Colonic mucosa (tissue), 4 donors: Measurements from ENCODE around the gene OR2AJ1. TPM values are rescaled to one million over a fixed set of nuclear protein-coding genes. Genes with fewer than 3 reads are reported as not detected.

Experiments used
- DNase-seq: peaks from one replicate; pipeline ENCODE4 v3.0.0-alpha.2; 2020
- H3K27ac ChIP-seq: fragments of 200-600 bp; one replicate; pipeline ENCODE4 v1.8.0; 2021
- H3K27me3 ChIP-seq: fragments of 200-600 bp; one replicate; pipeline ENCODE4 v1.8.0; 2021
- H3K36me3 ChIP-seq: fragments of 200-600 bp; one replicate; pipeline ENCODE4 v1.8.0; 2021
- H3K4me1 ChIP-seq: fragments of 200-600 bp; one replicate; pipeline ENCODE4 v1.8.0; 2021; ENCODE audit warnings: mild to moderate bottlenecking
- H3K4me3 ChIP-seq: fragments of 200-600 bp; one replicate; pipeline ENCODE4 v1.8.0; 2021
- H3K9ac ChIP-seq, 2 donors: one replicate each; pipeline ENCODE4 v1.7.0; 2013; ENCODE audit warnings: control low read depth in 2 of 2, low read depth in 2 of 2, low read length in 2 of 2
- H3K9me3 ChIP-seq: fragments of 200-600 bp; one replicate; pipeline ENCODE4 v1.8.0; 2021
- intact Hi-C: fragments of 100-400 bp; cut with DNase I; formaldehyde crosslinking; loops from one replicate; pipeline ENCODE4 v1.14.1; 2022
- total RNA-seq, 2 donors: library from RNA; stranded (reverse); fragmentation: NEBNext Ultra II Directional in 1 of 2; extraction: Animal tissue kit (Norgen Biotek cat#: 25700) in 1 of 2; gene quantifications; one replicate each; pipeline ENCODE4 v1.2.1, GENCODE V29; 2021
- TF ChIP-seq, protein P1 (sequence below): fragments of 200-600 bp; IDR thresholded peaks from one replicate; pipeline ENCODE4 v1.8.0; 2022; ENCODE audit warnings: antibody characterized with exemption, mild to moderate bottlenecking
- donor health status: healthy.
- donor health status: DM: no; HTN: no; CAD: no.
- donor health status: DM: no; HTN: no; CAD: no.

The OR2AJ1 gene, protein sequence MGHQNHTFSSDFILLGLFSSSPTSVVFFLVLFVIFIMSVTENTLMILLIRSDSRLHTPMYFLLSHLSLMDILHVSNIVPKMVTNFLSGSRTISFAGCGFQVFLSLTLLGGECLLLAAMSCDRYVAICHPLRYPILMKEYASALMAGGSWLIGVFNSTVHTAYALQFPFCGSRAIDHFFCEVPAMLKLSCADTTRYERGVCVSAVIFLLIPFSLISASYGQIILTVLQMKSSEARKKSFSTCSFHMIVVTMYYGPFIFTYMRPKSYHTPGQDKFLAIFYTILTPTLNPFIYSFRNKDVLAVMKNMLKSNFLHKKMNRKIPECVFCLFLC
- total RNA-seq = not detected

DNA sequence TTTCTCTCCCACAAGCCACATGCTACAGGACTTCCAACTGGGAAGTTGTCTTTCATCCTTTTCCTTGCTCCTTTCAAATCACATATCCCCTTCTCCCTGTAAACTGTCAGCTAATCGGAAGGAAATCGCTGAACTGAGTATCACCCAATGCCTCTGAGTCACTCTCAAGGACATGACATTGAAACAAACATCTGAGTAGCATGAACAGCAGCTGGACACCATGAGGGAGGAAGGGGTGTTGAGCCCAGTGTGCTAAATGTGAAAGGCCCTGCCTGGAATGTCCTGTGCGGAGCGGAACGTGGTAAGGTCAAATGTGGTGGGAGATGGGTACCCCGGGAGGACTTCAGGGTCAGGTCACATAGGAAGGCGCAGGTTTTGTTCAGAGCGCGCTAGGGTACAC, at the start of gene OR2AJ1:
Gene OR2AJ1 (plus strand): TSS at position 22 of the 400 bp plus-strand sequence. CDS start 8,880 bp downstream, outside the sequence.
- intact Hi-C loops = no loop called here
- no peak within 1 kb of the TSS for H3K27ac ChIP-seq
- no peak within 1 kb of the TSS for H3K9ac ChIP-seq
- no peaks in the 10 kb centered on the region for H3K36me3 ChIP-seq
- no peak within 1 kb of the TSS for H3K4me3 ChIP-seq
- TF ChIP-seq, protein P1, sequence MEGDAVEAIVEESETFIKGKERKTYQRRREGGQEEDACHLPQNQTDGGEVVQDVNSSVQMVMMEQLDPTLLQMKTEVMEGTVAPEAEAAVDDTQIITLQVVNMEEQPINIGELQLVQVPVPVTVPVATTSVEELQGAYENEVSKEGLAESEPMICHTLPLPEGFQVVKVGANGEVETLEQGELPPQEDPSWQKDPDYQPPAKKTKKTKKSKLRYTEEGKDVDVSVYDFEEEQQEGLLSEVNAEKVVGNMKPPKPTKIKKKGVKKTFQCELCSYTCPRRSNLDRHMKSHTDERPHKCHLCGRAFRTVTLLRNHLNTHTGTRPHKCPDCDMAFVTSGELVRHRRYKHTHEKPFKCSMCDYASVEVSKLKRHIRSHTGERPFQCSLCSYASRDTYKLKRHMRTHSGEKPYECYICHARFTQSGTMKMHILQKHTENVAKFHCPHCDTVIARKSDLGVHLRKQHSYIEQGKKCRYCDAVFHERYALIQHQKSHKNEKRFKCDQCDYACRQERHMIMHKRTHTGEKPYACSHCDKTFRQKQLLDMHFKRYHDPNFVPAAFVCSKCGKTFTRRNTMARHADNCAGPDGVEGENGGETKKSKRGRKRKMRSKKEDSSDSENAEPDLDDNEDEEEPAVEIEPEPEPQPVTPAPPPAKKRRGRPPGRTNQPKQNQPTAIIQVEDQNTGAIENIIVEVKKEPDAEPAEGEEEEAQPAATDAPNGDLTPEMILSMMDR = no peak
- no peak for DNase-seq
- no peaks in the 10 kb centered on the region for H3K4me1 ChIP-seq
- H3K9me3 ChIP-seq = no peaks in the 10 kb centered on the region
- H3K27me3 ChIP-seq = no peaks in the 10 kb centered on the region

DNA sequence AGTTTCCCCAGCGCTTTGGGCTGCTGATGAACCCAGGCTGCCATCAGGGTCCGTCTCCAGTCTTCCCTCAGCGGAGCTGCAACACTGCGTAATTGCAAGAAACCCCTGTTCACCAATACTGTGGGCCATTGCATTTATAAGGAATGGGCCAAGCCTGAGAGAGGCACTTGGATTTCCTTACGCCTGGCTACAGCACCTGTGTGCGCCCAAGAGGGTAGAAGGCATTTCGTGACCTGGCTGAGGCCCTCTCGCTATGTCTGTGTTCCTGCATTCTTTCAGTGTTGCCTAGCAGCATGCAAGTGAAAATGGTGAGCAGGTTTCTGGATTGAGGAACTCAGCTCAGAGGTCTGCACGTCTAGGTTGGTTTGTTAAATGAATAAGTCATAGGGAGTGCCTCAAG, 41.3 kb upstream of the OR2AJ1 start:
- no peaks in the 10 kb centered on the region for H3K27me3 ChIP-seq
- no peak overlapping the region for H3K9ac ChIP-seq
- no peaks in the 10 kb centered on the region for H3K4me1 ChIP-seq
- no peaks in the 10 kb centered on the region for H3K9me3 ChIP-seq
- H3K36me3 ChIP-seq = no peaks in the 10 kb centered on the region
- DNase-seq = no peak
- intact Hi-C loops = no loop called here
- TF ChIP-seq, protein P1 = no peak
- H3K27ac ChIP-seq = no peak overlapping the region
- no peak overlapping the region for H3K4me3 ChIP-seq

DNA sequence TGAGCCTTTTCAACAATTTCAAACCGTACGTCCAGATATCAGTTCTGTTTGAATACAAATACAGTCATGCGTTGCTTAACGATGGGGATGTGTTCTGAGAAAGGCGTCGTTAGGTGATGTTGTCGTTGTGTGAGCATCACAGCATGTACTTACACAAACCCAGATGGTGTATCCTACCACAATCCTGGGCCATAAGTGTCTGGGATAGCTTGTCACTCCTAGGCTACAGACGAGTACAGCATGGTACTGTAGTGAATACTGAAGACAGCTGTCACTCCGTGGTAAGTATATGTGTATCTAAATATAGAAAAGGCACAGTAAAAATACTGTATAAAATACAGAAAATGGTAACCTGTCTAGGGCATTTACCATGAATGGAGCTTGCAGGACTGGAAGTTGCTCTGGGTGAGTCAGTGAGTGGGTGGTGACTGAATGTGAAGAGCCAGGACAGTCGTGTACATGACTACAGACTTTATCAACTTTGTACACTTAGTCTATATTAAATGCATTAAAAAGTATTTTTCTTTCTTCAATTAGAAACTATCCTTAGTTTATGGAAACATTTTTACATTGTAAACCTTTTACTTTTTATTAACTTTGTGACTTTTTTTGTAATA, 39.8 kb upstream of the OR2AJ1 start:
- H3K4me3 ChIP-seq = no peak overlapping the region
- H3K9ac ChIP-seq = no peak overlapping the region
- no peaks in the 10 kb centered on the region for H3K36me3 ChIP-seq
- intact Hi-C loops = no loop called here
- no peaks in the 10 kb centered on the region for H3K4me1 ChIP-seq
- H3K27me3 ChIP-seq = no peaks in the 10 kb centered on the region
- no peak overlapping the region for H3K27ac ChIP-seq
- no peak for DNase-seq
- H3K9me3 ChIP-seq = no peaks in the 10 kb centered on the region
- TF ChIP-seq, protein P1 = no peak

DNA sequence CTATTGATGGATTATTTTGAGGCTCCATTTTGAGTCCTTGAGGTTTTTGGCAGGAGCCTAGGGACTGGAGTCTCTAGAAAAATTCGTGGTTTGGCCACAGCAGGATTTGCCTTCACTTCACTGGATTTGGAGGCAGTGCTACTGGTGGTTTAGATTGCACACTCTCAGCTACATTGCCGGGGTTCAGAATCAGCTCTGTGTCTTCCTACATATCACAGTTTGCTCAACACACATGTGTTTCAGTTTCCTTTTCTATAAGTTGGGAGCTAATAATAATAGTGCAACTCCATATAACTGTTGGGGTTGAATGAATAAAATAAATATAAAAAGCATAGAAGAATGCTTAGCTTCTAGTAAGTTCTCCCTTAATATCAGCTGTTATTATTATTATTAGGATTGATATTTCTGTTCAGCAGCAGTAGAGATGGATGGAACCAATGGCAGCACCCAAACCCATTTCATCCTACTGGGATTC, 29.5 kb upstream of the OR2AJ1 start, which contains the start of gene OR2W3:
Gene OR2W3 (plus strand): TSS at position 425 of the 475 bp plus-strand sequence. CDS start 0 bp downstream, at position 425.
- Histone ChIP-seq H3K4me1 (no peaks in the 10 kb centered on the region), H3K9me3 (no peaks in the 10 kb centered on the region), H3K9ac (no peak within 1 kb of the TSS), H3K4me3 (no peak within 1 kb of the TSS), H3K36me3 (no peaks in the 10 kb centered on the region), H3K27me3 (no peaks in the 10 kb centered on the region), H3K27ac (no peak within 1 kb of the TSS)
- intact Hi-C loops = no loop called here
- TF ChIP-seq, protein P1 = no peak
- DNase-seq = no peak

DNA sequence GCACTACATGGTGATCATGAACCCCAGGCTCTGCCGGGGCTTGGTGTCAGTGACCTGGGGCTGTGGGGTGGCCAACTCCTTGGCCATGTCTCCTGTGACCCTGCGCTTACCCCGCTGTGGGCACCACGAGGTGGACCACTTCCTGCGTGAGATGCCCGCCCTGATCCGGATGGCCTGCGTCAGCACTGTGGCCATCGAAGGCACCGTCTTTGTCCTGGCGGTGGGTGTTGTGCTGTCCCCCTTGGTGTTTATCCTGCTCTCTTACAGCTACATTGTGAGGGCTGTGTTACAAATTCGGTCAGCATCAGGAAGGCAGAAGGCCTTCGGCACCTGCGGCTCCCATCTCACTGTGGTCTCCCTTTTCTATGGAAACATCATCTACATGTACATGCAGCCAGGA, 28.7 kb upstream of the OR2AJ1 start:
- intact Hi-C loops = no loop called here
- no peak for DNase-seq
- no peak overlapping the region for H3K9ac ChIP-seq
- no peaks in the 10 kb centered on the region for H3K4me1 ChIP-seq
- no peaks in the 10 kb centered on the region for H3K36me3 ChIP-seq
- H3K4me3 ChIP-seq = no peak overlapping the region
- H3K27ac ChIP-seq = no peak overlapping the region
- TF ChIP-seq, protein P1 = no peak
- no peaks in the 10 kb centered on the region for H3K9me3 ChIP-seq
- H3K27me3 ChIP-seq = no peaks in the 10 kb centered on the region
